Stomach smooth muscle (tissue), 2 donors: ENCODE results near the gene MEAF6.

Source experiments
- H3K27ac ChIP-seq: one replicate; pipeline ENCODE4 v1.7.0; 2013; ENCODE audit warnings: mild to moderate bottlenecking, low read length, inconsistent platforms
- H3K27me3 ChIP-seq, 2 donors: one replicate each; pipeline ENCODE4 v1.7.0; 2013; ENCODE audit warnings: low read length in 2 of 2; ENCODE audit not compliant: insufficient read depth in 2 of 2, control insufficient read depth in 1 of 2
- H3K36me3 ChIP-seq, 2 donors: one replicate each; pipeline ENCODE4 v1.7.0; 2013; ENCODE audit warnings: low read length in 2 of 2; ENCODE audit not compliant: control insufficient read depth in 2 of 2, insufficient read depth in 2 of 2
- H3K4me1 ChIP-seq: one replicate; pipeline ENCODE4 v1.7.0; 2013; ENCODE audit warnings: low read length; ENCODE audit not compliant: control insufficient read depth, insufficient read depth
- H3K4me3 ChIP-seq, 2 donors: one replicate each; pipeline ENCODE4 v1.7.0; 2013; ENCODE audit warnings: low read length in 2 of 2
- H3K9ac ChIP-seq, 2 donors: one replicate each; pipeline ENCODE4 v1.7.0; 2013; ENCODE audit warnings: low read length in 2 of 2, mild to moderate bottlenecking in 1 of 2
- H3K9me3 ChIP-seq, 2 donors: one replicate each; pipeline ENCODE4 v1.7.0; 2013; ENCODE audit warnings: low read length in 2 of 2; ENCODE audit not compliant: control insufficient read depth in 2 of 2
- donor health status: healthy.
- donor health status: Pancreatic carcinoma.

MEAF6 gene

GRCh38 chr1:37501661-37502060 is 12.9 kb downstream of the MEAF6 start:
- H3K9me3 ChIP-seq, result no peaks in the 10 kb centered on the region
- H3K4me1 ChIP-seq, result peaks cover 7% of the 10 kb centered on the region
- no peak overlapping the region for H3K27ac ChIP-seq
- H3K4me3 ChIP-seq, result no peak overlapping the region
- H3K36me3 ChIP-seq, result peaks cover 14 to 23% of the 10 kb centered on the region in 2 donors
- no peak overlapping the region for H3K9ac ChIP-seq
- H3K27me3 ChIP-seq, result no peaks in the 10 kb centered on the region

- Histone ChIP-seq H3K4me3 (no peak overlapping the region), H3K4me1 (peaks cover 7% of the 10 kb centered on the region), H3K36me3 (peaks cover 14 to 23% of the 10 kb centered on the region in 2 donors), H3K9ac (peak overlapping the region in 1 of 2 donors; percentile 21), H3K27me3 (no peaks in the 10 kb centered on the region), H3K27ac (peak overlapping the region; percentile 13), H3K9me3 (no peaks in the 10 kb centered on the region)
Observed at GRCh38 chr1:37498872-37499617, 15.5 kb downstream of the MEAF6 start.

- H3K36me3 ChIP-seq, result peaks cover 21 to 25% of the 10 kb centered on the region in 2 donors
- no peaks in the 10 kb centered on the region for H3K9me3 ChIP-seq
- H3K4me3 ChIP-seq, result no peak overlapping the region
- no peak overlapping the region for H3K27ac ChIP-seq
- peaks cover 7% of the 10 kb centered on the region for H3K4me1 ChIP-seq
- H3K27me3 ChIP-seq, result no peaks in the 10 kb centered on the region
- no peak overlapping the region for H3K9ac ChIP-seq
Observed at GRCh38 chr1:37497832-37498231, 16.7 kb downstream of the MEAF6 start.

GRCh38 chr1:37495875-37496274 is 18.7 kb downstream of the MEAF6 start:
- Histone ChIP-seq H3K9ac (no peak overlapping the region), H3K27ac (no peak overlapping the region), H3K4me1 (peaks cover 7% of the 10 kb centered on the region), H3K4me3 (no peak overlapping the region), H3K36me3 (peaks cover 17 to 19% of the 10 kb centered on the region in 2 donors), H3K9me3 (no peaks in the 10 kb centered on the region), H3K27me3 (no peaks in the 10 kb centered on the region)

GRCh38 chr1:37493336-37494098 is 21.0 kb downstream of the MEAF6 start:
- Histone ChIP-seq H3K4me3 (no peak overlapping the region), H3K27ac (no peak overlapping the region), H3K36me3 (peaks cover 23 to 27% of the 10 kb centered on the region in 2 donors), H3K9ac (no peak overlapping the region), H3K4me1 (no peaks in the 10 kb centered on the region), H3K27me3 (no peaks in the 10 kb centered on the region), H3K9me3 (no peaks in the 10 kb centered on the region)

GRCh38 chr1:37487619-37487984 is 27.0 kb downstream of the MEAF6 start:
- Histone ChIP-seq H3K27me3 (no peaks in the 10 kb centered on the region), H3K4me3 (no peak overlapping the region), H3K9me3 (no peaks in the 10 kb centered on the region), H3K4me1 (peaks cover 29% of the 10 kb centered on the region), H3K36me3 (peaks cover 22 to 29% of the 10 kb centered on the region in 2 donors), H3K27ac (peak overlapping the region; percentile 37), H3K9ac (peak overlapping the region in 1 of 2 donors; percentile 21)

GRCh38 chr1:37486680-37487618 is 27.6 kb downstream of the MEAF6 start:
- Histone ChIP-seq H3K4me1 (peaks cover 29% of the 10 kb centered on the region), H3K9me3 (no peaks in the 10 kb centered on the region), H3K27me3 (no peaks in the 10 kb centered on the region), H3K4me3 (no peak overlapping the region), H3K36me3 (peaks cover 27 to 35% of the 10 kb centered on the region in 2 donors), H3K9ac (no peak overlapping the region), H3K27ac (peak overlapping the region; percentile 37)

GRCh38 chr1:37485902-37486679 is 28.5 kb downstream of the MEAF6 start:
- Histone ChIP-seq H3K9ac (peak overlapping the region in 1 of 2 donors; percentile 36), H3K4me3 (no peak overlapping the region), H3K9me3 (no peaks in the 10 kb centered on the region), H3K4me1 (peaks cover 29% of the 10 kb centered on the region), H3K27ac (peak overlapping the region; percentile 37), H3K36me3 (peaks cover 36 to 43% of the 10 kb centered on the region in 2 donors), H3K27me3 (no peaks in the 10 kb centered on the region)

- Histone ChIP-seq H3K27ac (no peak overlapping the region), H3K4me3 (no peak overlapping the region), H3K9ac (no peak overlapping the region), H3K36me3 (peaks cover 42 to 48% of the 10 kb centered on the region in 2 donors), H3K27me3 (no peaks in the 10 kb centered on the region), H3K9me3 (no peaks in the 10 kb centered on the region), H3K4me1 (peaks cover 41% of the 10 kb centered on the region)
Observed at GRCh38 chr1:37484325-37485051, 30.1 kb downstream of the MEAF6 start.
